RWPE2 (cell line): ENCODE data around the gene ATP13A4.

ENCODE experiments used
- ATAC-seq: fragments of 200-7000 bp; cut with Tn5 transposase; 3 replicates; pipeline ENCODE4 v1.9.1; 2021; ENCODE audit warnings: low read depth
- DNase-seq: peaks from one replicate; pipeline ENCODE4 v3.0.0-alpha.2; 2020; ENCODE audit warnings: low spot score
- H3K27ac ChIP-seq: fragments of 450-650 bp; 2 replicates; pipeline ENCODE4 v1.5.1; 2017; ENCODE audit warnings: mild to moderate bottlenecking; ENCODE audit not compliant: poor library complexity, severe bottlenecking
- H3K27me3 ChIP-seq: fragments of 250-450 bp; sonication (Bioruptor Pico); 2 replicates; pipeline ENCODE4 v1.5.1; 2021; ENCODE audit warnings: mild to moderate bottlenecking, moderate library complexity; ENCODE audit not compliant: insufficient read depth, poor library complexity, severe bottlenecking
- H3K36me3 ChIP-seq: fragments of 250-450 bp; sonication (Bioruptor Pico); 2 replicates; pipeline ENCODE4 v1.5.1; 2020; ENCODE audit warnings: low read depth, mild to moderate bottlenecking, moderate library complexity
- H3K4me1 ChIP-seq: fragments of 250-450 bp; sonication (Bioruptor Pico); 2 replicates; pipeline ENCODE4 v1.5.1; 2021; ENCODE audit warnings: mild to moderate bottlenecking, moderate library complexity; ENCODE audit not compliant: insufficient read depth, poor library complexity, severe bottlenecking
- H3K4me3 ChIP-seq: fragments of 250-450 bp; sonication (Bioruptor Pico); 2 replicates; pipeline ENCODE4 v1.5.1; 2021; ENCODE audit warnings: mild to moderate bottlenecking, moderate library complexity; ENCODE audit not compliant: severe bottlenecking
- H3K9me3 ChIP-seq: fragments of 250-450 bp; sonication (Bioruptor Pico); 2 replicates; pipeline ENCODE4 v1.5.1; 2021; ENCODE audit warnings: mild to moderate bottlenecking, moderate library complexity; ENCODE audit not compliant: severe bottlenecking
- TF ChIP-seq, protein P1 (sequence below): fragments of 450-650 bp; IDR thresholded peaks from one replicate; pipeline ENCODE4 v1.5.1; 2017; ENCODE audit warnings: mild to moderate bottlenecking, moderate library complexity; ENCODE audit not compliant: poor library complexity, severe bottlenecking

ATP13A4 gene

DNA sequence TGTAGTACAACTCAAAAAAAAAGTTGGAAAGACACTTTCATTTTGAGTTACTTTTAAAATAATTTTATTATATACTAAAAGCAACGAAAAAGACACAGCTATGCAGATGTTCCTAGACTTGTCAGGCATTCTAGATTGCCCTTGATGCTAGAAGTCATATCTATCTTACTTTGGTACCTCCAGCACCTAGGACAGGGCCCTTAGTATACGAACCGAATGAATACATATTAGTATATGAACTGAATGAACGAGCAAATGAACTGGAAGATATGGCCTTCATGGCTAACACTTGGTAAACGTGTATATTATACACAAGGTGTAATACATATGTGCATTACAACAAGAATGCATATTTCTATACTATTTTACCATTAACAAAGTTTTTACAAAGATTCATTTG is 200.3 kb downstream of the ATP13A4 start:
- no peak overlapping the region for H3K27ac ChIP-seq
- no peaks in the 10 kb centered on the region for H3K4me1 ChIP-seq
- H3K4me3 ChIP-seq: no peak overlapping the region
- no peaks in the 10 kb centered on the region for H3K9me3 ChIP-seq
- ATAC-seq (no peak), DNase-seq (no peak)
- H3K36me3 ChIP-seq: no peaks in the 10 kb centered on the region
- H3K27me3 ChIP-seq: peaks cover 8% of the 10 kb centered on the region
- TF ChIP-seq, protein P1, sequence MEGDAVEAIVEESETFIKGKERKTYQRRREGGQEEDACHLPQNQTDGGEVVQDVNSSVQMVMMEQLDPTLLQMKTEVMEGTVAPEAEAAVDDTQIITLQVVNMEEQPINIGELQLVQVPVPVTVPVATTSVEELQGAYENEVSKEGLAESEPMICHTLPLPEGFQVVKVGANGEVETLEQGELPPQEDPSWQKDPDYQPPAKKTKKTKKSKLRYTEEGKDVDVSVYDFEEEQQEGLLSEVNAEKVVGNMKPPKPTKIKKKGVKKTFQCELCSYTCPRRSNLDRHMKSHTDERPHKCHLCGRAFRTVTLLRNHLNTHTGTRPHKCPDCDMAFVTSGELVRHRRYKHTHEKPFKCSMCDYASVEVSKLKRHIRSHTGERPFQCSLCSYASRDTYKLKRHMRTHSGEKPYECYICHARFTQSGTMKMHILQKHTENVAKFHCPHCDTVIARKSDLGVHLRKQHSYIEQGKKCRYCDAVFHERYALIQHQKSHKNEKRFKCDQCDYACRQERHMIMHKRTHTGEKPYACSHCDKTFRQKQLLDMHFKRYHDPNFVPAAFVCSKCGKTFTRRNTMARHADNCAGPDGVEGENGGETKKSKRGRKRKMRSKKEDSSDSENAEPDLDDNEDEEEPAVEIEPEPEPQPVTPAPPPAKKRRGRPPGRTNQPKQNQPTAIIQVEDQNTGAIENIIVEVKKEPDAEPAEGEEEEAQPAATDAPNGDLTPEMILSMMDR: no peak
